Keratinocyte (primary cell): ENCODE results near the gene CAPN14.

Source experiments
- EZH2 ChIP-seq: IDR thresholded peaks from one replicate; pipeline ENCODE4 v1.6.1; 2012; ENCODE audit warnings: inconsistent platforms, mild to moderate bottlenecking, low read length, moderate library complexity
- TF ChIP-seq, protein P1 (sequence below), 3 experiments: IDR thresholded peaks in 1 of 3; conservative IDR thresholded peaks in 1 of 3; optimal IDR thresholded peaks in 1 of 3; 2 replicates in 2 of 3; 3 replicates in 1 of 3; pipeline versions ENCODE3 to v1.5.1; 2011; ENCODE audit warnings: low read length in 3 of 3, mild to moderate bottlenecking in 3 of 3, moderate library complexity in 2 of 3, control low read depth in 1 of 3, inconsistent platforms in 1 of 3; ENCODE audit not compliant: insufficient read depth in 2 of 3; ENCODE audit errors: extremely low read depth in 1 of 3

DNA sequence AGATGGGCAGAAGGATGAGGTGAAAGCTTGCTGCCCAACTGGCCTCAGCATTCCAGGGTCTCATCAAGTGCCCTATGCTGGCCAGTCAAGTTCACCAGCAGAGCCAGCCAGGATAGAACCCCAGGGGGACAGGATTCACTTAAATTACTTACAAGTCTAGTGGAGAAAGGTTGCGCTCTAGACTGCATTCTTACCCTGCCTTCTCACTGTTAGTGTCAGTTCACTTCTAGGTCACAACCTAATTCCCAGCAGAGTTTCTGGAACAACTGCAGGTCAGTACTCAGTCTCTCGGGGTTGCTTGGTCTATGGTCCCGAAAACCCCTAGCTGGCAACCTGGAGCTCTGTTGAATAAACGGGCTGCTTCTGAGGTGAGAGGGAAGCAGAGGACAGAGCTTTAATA lies 46.2 kb downstream of the CAPN14 start:
- TF ChIP-seq, protein P1, sequence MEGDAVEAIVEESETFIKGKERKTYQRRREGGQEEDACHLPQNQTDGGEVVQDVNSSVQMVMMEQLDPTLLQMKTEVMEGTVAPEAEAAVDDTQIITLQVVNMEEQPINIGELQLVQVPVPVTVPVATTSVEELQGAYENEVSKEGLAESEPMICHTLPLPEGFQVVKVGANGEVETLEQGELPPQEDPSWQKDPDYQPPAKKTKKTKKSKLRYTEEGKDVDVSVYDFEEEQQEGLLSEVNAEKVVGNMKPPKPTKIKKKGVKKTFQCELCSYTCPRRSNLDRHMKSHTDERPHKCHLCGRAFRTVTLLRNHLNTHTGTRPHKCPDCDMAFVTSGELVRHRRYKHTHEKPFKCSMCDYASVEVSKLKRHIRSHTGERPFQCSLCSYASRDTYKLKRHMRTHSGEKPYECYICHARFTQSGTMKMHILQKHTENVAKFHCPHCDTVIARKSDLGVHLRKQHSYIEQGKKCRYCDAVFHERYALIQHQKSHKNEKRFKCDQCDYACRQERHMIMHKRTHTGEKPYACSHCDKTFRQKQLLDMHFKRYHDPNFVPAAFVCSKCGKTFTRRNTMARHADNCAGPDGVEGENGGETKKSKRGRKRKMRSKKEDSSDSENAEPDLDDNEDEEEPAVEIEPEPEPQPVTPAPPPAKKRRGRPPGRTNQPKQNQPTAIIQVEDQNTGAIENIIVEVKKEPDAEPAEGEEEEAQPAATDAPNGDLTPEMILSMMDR (optimal IDR thresholded peaks at IDR 0.05 in 1 of 3, IDR thresholded peaks at IDR 0.05 in 1 of 3, conservative IDR thresholded peaks at IDR 0.05 in 1 of 3; ENCODE audit: extremely low read depth in 1 of 3, insufficient read depth in 2 of 3, low read length in 3 of 3) = no peak
- no peak for TF ChIP-seq EZH2
